Thyroid gland (tissue), 4 donors: ENCODE results near the gene TBX21. TPM values are rescaled to one million over a fixed set of nuclear protein-coding genes. Genes with fewer than 3 reads are reported as not detected.

ENCODE experiments used
- DNase-seq, 2 donors: peaks; one replicate each; pipeline ENCODE4 v3.0.0-alpha.2; 2019
- H3K27ac ChIP-seq, 3 donors: fragments of 200-600 bp; sonication (generic); 1 replicate in 2 of 3; 2 replicates in 1 of 3; pipeline ENCODE4 v1.5.1; 2016 to 2019; ENCODE audit warnings: mild to moderate bottlenecking in 1 of 3, moderate library complexity in 1 of 3
- H3K27me3 ChIP-seq: fragments of 200-600 bp; sonication (generic); one replicate; pipeline ENCODE4 v1.5.1; 2019
- H3K36me3 ChIP-seq, 2 donors: fragments of 200-600 bp; sonication (generic); one replicate each; pipeline ENCODE4 v1.5.1; 2016 to 2019
- H3K4me1 ChIP-seq, 2 donors: fragments of 200-600 bp; sonication (generic); one replicate each; pipeline ENCODE4 v1.5.1; 2017 to 2019
- H3K4me3 ChIP-seq, 3 donors: fragments of 200-600 bp; sonication (generic); replicated peaks in 1 of 3; 1 replicate in 2 of 3; 2 replicates in 1 of 3; pipeline ENCODE4 v1.5.1; 2016; ENCODE audit warnings: mild to moderate bottlenecking in 1 of 3
- H3K9me3 ChIP-seq: fragments of 200-600 bp; sonication (generic); one replicate; pipeline ENCODE4 v1.5.1; 2017
- POLR2A ChIP-seq, 2 donors: fragments of 450-650 bp; IDR thresholded peaks; one replicate each; pipeline ENCODE4 v1.6.1; 2017; ENCODE audit warnings: antibody characterized with exemption in 2 of 2, mild to moderate bottlenecking in 2 of 2, moderate library complexity in 1 of 2
- WGBS, 2 donors: methylation state at CpG; one replicate each; pipeline ENCODE4 v1.1.5; 2017; 5-methylcytosine and 5-hydroxymethylcytosine counted together
- intact Hi-C: fragments of 100-400 bp; cut with DNase I; formaldehyde crosslinking; loops from one replicate; pipeline ENCODE4 v1.15.1; 2023
- total RNA-seq, 4 donors: library from RNA; depleted of rRNA; stranded (reverse); fragments of >200 nt; gene quantifications; one replicate each; pipeline ENCODE4 v1.2.3, GENCODE V29; 2016
- TF ChIP-seq, protein P1 (sequence below), 6 experiments: fragments of 200-600 bp in 3 of 6; fragments of 450-650 bp in 3 of 6; sonication (generic) in 3 of 6; IDR thresholded peaks; one replicate each; pipeline ENCODE4 v1.5.1; 2016 to 2019; ENCODE audit warnings: antibody characterized with exemption in 6 of 6, mild to moderate bottlenecking in 2 of 6, inconsistent platforms in 1 of 6, moderate library complexity in 1 of 6

TBX21 gene
- total RNA-seq, 4 donors from 2014 or later: 0.40 to 2.9 (median 0.87) TPM

DNA sequence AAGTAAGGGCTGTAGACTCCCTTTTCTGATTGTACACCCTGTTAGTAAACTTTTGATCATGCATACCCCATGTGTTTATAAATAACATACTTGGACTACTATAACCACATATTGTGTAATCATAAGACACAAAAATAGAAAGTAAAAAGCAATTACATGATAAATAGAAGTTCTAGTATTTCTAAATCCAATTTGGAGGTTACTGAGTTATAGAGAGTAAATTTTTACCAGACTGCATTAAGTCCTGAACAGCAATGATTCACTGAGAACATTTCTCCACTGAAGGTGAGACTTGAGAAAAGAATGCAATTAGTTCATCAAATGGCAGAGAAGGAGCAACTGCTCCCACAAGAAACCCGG, 46.8 kb upstream of the TBX21 start:
- 81 to 87% methylated on average over 1 of the region's 1 CpG for WGBS, 2 donors
- no peak overlapping the region for H3K4me3 ChIP-seq
- H3K4me1 ChIP-seq: no peaks in the 10 kb centered on the region
- intact Hi-C loops: no loop called here
- no peaks in the 10 kb centered on the region for H3K9me3 ChIP-seq
- no peak for DNase-seq
- TF ChIP-seq POLR2A (IDR thresholded peaks at IDR 0.05): no peak
- TF ChIP-seq, protein P1, sequence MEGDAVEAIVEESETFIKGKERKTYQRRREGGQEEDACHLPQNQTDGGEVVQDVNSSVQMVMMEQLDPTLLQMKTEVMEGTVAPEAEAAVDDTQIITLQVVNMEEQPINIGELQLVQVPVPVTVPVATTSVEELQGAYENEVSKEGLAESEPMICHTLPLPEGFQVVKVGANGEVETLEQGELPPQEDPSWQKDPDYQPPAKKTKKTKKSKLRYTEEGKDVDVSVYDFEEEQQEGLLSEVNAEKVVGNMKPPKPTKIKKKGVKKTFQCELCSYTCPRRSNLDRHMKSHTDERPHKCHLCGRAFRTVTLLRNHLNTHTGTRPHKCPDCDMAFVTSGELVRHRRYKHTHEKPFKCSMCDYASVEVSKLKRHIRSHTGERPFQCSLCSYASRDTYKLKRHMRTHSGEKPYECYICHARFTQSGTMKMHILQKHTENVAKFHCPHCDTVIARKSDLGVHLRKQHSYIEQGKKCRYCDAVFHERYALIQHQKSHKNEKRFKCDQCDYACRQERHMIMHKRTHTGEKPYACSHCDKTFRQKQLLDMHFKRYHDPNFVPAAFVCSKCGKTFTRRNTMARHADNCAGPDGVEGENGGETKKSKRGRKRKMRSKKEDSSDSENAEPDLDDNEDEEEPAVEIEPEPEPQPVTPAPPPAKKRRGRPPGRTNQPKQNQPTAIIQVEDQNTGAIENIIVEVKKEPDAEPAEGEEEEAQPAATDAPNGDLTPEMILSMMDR (IDR thresholded peaks at IDR 0.05): no peak
- no peaks in the 10 kb centered on the region for H3K27me3 ChIP-seq
- H3K36me3 ChIP-seq: peaks cover 15 to 21% of the 10 kb centered on the region in 2 donors
- H3K27ac ChIP-seq: no peak overlapping the region

GRCh38 chr17:47686664-47687327, 46.2 kb upstream of the TBX21 start:
- H3K36me3 ChIP-seq: peaks cover 10 to 15% of the 10 kb centered on the region in 2 donors
- H3K4me3 ChIP-seq: no peak overlapping the region
- no peak for DNase-seq
- no peak overlapping the region for H3K27ac ChIP-seq
- no peak for TF ChIP-seq POLR2A (IDR thresholded peaks at IDR 0.05)
- TF ChIP-seq, protein P1 (IDR thresholded peaks at IDR 0.05): no peak
- no peaks in the 10 kb centered on the region for H3K4me1 ChIP-seq
- intact Hi-C loops: no loop called here
- no peaks in the 10 kb centered on the region for H3K27me3 ChIP-seq
- WGBS, 2 donors: 90 to 92% methylated on average over 7 of the region's 7 CpGs
- no peaks in the 10 kb centered on the region for H3K9me3 ChIP-seq

DNA sequence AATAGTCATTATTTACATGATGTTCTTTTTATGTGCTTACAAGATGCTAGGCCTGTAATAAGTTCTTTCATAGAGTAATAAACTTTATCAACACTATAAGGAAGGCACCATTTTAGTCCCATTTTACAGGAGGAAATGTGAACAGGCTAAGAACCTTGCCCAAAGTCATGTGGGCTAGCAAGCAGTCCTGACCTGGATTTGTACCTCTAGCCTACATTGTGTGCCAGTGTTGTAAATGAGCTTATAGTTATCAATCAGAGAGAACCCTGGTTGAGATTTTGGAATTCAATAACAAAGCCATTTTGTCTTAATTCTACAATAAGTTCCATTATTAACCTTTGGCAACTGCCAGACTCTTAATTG, 45.7 kb upstream of the TBX21 start:
- no peak overlapping the region for H3K27ac ChIP-seq

DNA sequence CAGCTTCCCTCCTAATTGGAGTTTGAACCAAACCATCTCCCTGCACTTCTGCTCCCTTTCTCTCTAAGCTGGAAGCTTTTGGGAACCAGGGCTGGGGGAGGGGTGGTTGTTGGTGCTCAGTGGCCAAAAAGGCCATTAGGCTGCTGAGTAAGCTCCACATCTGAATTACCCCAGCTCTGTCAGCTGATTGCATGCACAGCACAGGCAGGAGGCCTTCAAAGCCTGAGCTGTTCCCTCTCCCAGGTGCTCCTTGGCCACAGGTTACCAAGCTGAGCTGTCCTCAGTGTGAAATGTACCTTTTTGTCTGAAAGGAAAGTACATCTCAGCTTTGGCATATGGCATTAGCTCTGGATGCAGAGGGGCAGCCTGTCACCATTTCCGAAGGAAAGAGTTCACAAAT, 45.3 kb upstream of the TBX21 start:
- H3K4me1 ChIP-seq: peaks cover 0 to 4% of the 10 kb centered on the region in 2 donors
- peaks cover under 1 to 6% of the 10 kb centered on the region in 2 donors for H3K36me3 ChIP-seq
- H3K27ac ChIP-seq: no peak overlapping the region
- no peak for DNase-seq
- intact Hi-C loops: no loop called here
- H3K4me3 ChIP-seq: no peak overlapping the region
- TF ChIP-seq, protein P1 (IDR thresholded peaks at IDR 0.05): no peak
- no peak for TF ChIP-seq POLR2A (IDR thresholded peaks at IDR 0.05)
- H3K27me3 ChIP-seq: no peaks in the 10 kb centered on the region
- H3K9me3 ChIP-seq: no peaks in the 10 kb centered on the region
- WGBS, 2 donors: 75 to 100% methylated on average over 1 of the region's 1 CpG

More for the DNA sequence above, 45.7 kb upstream of the TBX21 start:
- H3K4me3 ChIP-seq: no peak overlapping the region
- DNase-seq: no peak
- H3K27me3 ChIP-seq: no peaks in the 10 kb centered on the region
- H3K4me1 ChIP-seq: no peaks in the 10 kb centered on the region
- TF ChIP-seq, protein P1 (IDR thresholded peaks at IDR 0.05): no peak
- no peak for TF ChIP-seq POLR2A (IDR thresholded peaks at IDR 0.05)
- intact Hi-C loops: no loop called here
- H3K9me3 ChIP-seq: no peaks in the 10 kb centered on the region
- peaks cover 5 to 10% of the 10 kb centered on the region in 2 donors for H3K36me3 ChIP-seq

- Histone ChIP-seq H3K27me3 (no peaks in the 10 kb centered on the region), H3K9me3 (no peaks in the 10 kb centered on the region), H3K4me1 (peaks cover 10 to 14% of the 10 kb centered on the region in 2 donors), H3K27ac (no peak overlapping the region), H3K4me3 (no peak overlapping the region), H3K36me3 (no peaks in the 10 kb centered on the region)
- 73 to 86% methylated on average over 3 of the region's 3 CpGs for WGBS, 2 donors
- TF ChIP-seq POLR2A (IDR thresholded peaks at IDR 0.05): no peak
- TF ChIP-seq, protein P1 (IDR thresholded peaks at IDR 0.05): no peak
- no peak for DNase-seq
- intact Hi-C loops: loop anchor here (10.0 kb wide), 1 partner anchor 205 kb away; the partner anchor contains the start of gene SP2
These were observed 42.9 kb upstream of the TBX21 start for GRCh38 chr17:47690121-47690520.
